GM23338 (cell line): Measurements from ENCODE around the gene C17orf50. TPM values are rescaled to one million over a fixed set of nuclear protein-coding genes. Genes with fewer than 3 reads are reported as not detected.

Experiments
- ATAC-seq: fragments of 200-7000 bp; cut with Tn5 transposase; 3 replicates; pipeline ENCODE4 v1.9.1; 2020
- DNase-seq: peaks from one replicate; pipeline ENCODE4 v3.0.0-alpha.2; 2015; ENCODE audit warnings: low spot score
- H2AFZ ChIP-seq: fragments of 200-600 bp; sonication (generic); 2 replicates; pipeline ENCODE4 v1.8.0; 2016; ENCODE audit warnings: antibody characterized with exemption, mild to moderate bottlenecking, moderate library complexity
- H3F3A ChIP-seq: fragments of 200-600 bp; sonication (generic); replicated peaks from 2 replicates; pipeline ENCODE4 v1.8.0; 2017; ENCODE audit warnings: antibody characterized with exemption, mixed run types, low read depth
- H3K27ac ChIP-seq: fragments of 200-600 bp; sonication (generic); 2 replicates; pipeline ENCODE4 v1.6.1; 2016; ENCODE audit warnings: low read depth
- H3K27me3 ChIP-seq: fragments of 200-600 bp; sonication (generic); 2 replicates; pipeline ENCODE4 v1.8.0; 2016; ENCODE audit warnings: mild to moderate bottlenecking, mixed run types, moderate library complexity; ENCODE audit not compliant: insufficient read depth
- H3K36me3 ChIP-seq: fragments of 200-600 bp; sonication (generic); 2 replicates; pipeline ENCODE4 v1.8.0; 2016; ENCODE audit warnings: mild to moderate bottlenecking; ENCODE audit not compliant: insufficient read depth
- H3K4me1 ChIP-seq: fragments of 200-600 bp; sonication (generic); 2 replicates; pipeline ENCODE4 v1.8.0; 2016; ENCODE audit warnings: mild to moderate bottlenecking, moderate library complexity; ENCODE audit not compliant: insufficient read depth
- H3K4me2 ChIP-seq: fragments of 200-600 bp; sonication (generic); 2 replicates; pipeline ENCODE4 v1.7.1; 2017; ENCODE audit warnings: mixed run types
- H3K4me3 ChIP-seq: fragments of 200-600 bp; sonication (generic); 2 replicates; pipeline ENCODE4 v1.6.1; 2016; ENCODE audit warnings: mixed run types
- H3K79me2 ChIP-seq: fragments of 200-600 bp; sonication (generic); replicated peaks from 2 replicates; pipeline ENCODE4 v1.8.0; 2017; ENCODE audit warnings: mild to moderate bottlenecking; ENCODE audit not compliant: insufficient read depth
- H3K9me2 ChIP-seq: fragments of 200-600 bp; sonication (generic); 2 replicates; pipeline ENCODE4 v1.8.0; 2017; ENCODE audit not compliant: insufficient read depth
- H4K20me1 ChIP-seq: fragments of 200-600 bp; sonication (generic); replicated peaks from 2 replicates; pipeline ENCODE4 v1.8.0; 2017; ENCODE audit warnings: mild to moderate bottlenecking; ENCODE audit not compliant: insufficient read depth
- H3K27ac Mint-ChIP-seq: 2 replicates; pipeline ENCODE4 v1.8.0; 2020; ENCODE audit warnings: inconsistent platforms, mild to moderate bottlenecking, moderate library complexity, mixed read lengths
- H3K27me3 Mint-ChIP-seq: 3 replicates; pipeline ENCODE4 v1.8.0; 2022; ENCODE audit warnings: low read depth, mild to moderate bottlenecking, moderate library complexity, mixed read lengths, inconsistent platforms; ENCODE audit not compliant: insufficient read depth, poor library complexity
- H3K36me3 Mint-ChIP-seq: 3 replicates; pipeline ENCODE4 v1.8.0; 2021; ENCODE audit warnings: low read depth, mild to moderate bottlenecking, inconsistent platforms, moderate library complexity, mixed read lengths
- H3K4me1 Mint-ChIP-seq: 3 replicates; pipeline ENCODE4 v1.8.0; 2020; ENCODE audit warnings: mild to moderate bottlenecking, inconsistent platforms, mixed read lengths
- H3K4me3 Mint-ChIP-seq: 3 replicates; pipeline ENCODE4 v1.8.0; 2021; ENCODE audit warnings: moderate library complexity, mild to moderate bottlenecking, inconsistent platforms, mixed read lengths
- H3K9me3 Mint-ChIP-seq: 3 replicates; pipeline ENCODE4 v1.8.0; 2020; ENCODE audit warnings: moderate library complexity, mild to moderate bottlenecking, inconsistent platforms, mixed read lengths
- CREB1 ChIP-seq: fragments of 250-450 bp; sonication (Bioruptor Pico); IDR thresholded peaks from 2 replicates; pipeline ENCODE4 v1.5.0; 2020; ENCODE audit warnings: low read depth, mild to moderate bottlenecking, moderate library complexity
- EZH2 ChIP-seq: fragments of 200-600 bp; sonication (generic); IDR thresholded peaks from one replicate; pipeline ENCODE4 v1.8.0; 2017; ENCODE audit warnings: antibody characterized with exemption, mild to moderate bottlenecking, low read depth; ENCODE audit not compliant: unreplicated experiment
- EZH2phosphoT487 ChIP-seq: fragments of 200-600 bp; sonication (generic); IDR thresholded peaks from one replicate; pipeline ENCODE4 v1.8.1; 2018; ENCODE audit warnings: antibody characterized with exemption; ENCODE audit not compliant: unreplicated experiment
- JUNB ChIP-seq: IDR thresholded peaks from one replicate; pipeline ENCODE4 v1.6.1; 2016; ENCODE audit warnings: antibody characterized with exemption; ENCODE audit not compliant: unreplicated experiment
- NANOG ChIP-seq: IDR thresholded peaks from 2 replicates; pipeline ENCODE4 v1.6.1; 2016; ENCODE audit warnings: antibody characterized with exemption, borderline replicate concordance
- POLR2AphosphoS5 ChIP-seq: IDR thresholded peaks from 2 replicates; pipeline ENCODE4 v1.6.1; 2016; ENCODE audit warnings: antibody characterized with exemption, low read depth
- STAT1 ChIP-seq: IDR thresholded peaks from one replicate; pipeline ENCODE4 v1.6.1; 2016; ENCODE audit warnings: antibody characterized with exemption; ENCODE audit not compliant: unreplicated experiment
- ZNF114 ChIP-seq: fragments of 250-450 bp; sonication (Bioruptor Pico); IDR thresholded peaks from 2 replicates; pipeline ENCODE4 v1.5.0; 2020; ENCODE audit warnings: mild to moderate bottlenecking, moderate library complexity
- ZNF331 ChIP-seq: fragments of 250-450 bp; sonication (Bioruptor Pico); IDR thresholded peaks from 2 replicates; pipeline ENCODE4 v1.5.0; 2020; ENCODE audit warnings: low read depth, mild to moderate bottlenecking, moderate library complexity
- polyA plus RNA-seq: library from polyadenylated mRNA; unstranded; fragments of >200 nt; fragmentation: Nextera tagmentation; extraction: Ambion mirVana; gene quantifications from 2 replicates; pipeline ENCODE4 v1.2.1, GENCODE V29; 2016
- total RNA-seq: library from RNA; depleted of rRNA; stranded (reverse); fragments of >200 nt; shearing (Covaris generic); gene quantifications from 2 replicates; pipeline ENCODE4 v1.2.3, GENCODE V29; 2014
- TF ChIP-seq, protein P1 (sequence below): IDR thresholded peaks from one replicate; pipeline ENCODE4 v1.6.1; 2018; ENCODE audit warnings: antibody characterized with exemption; ENCODE audit not compliant: unreplicated experiment
- TF ChIP-seq, protein P2 (sequence below): IDR thresholded peaks from 2 replicates; pipeline ENCODE4 v1.6.1; 2016; ENCODE audit warnings: antibody characterized with exemption
- TF ChIP-seq, protein P3 (sequence below), 2 experiments: fragments of 200-600 bp in 1 of 2; sonication (generic) in 1 of 2; conservative IDR thresholded peaks; 2 replicates each; pipeline versions ENCODE4 v1.5.1 to v1.6.1; 2016 to 2017; ENCODE audit warnings: antibody characterized with exemption in 2 of 2, low read depth in 2 of 2, mild to moderate bottlenecking in 2 of 2, moderate library complexity in 1 of 2

Gene C17orf50
- total and polyA plus RNA-seq, 2 experiments from 2014 or later = 0.74 to 1.6 TPM

DNA sequence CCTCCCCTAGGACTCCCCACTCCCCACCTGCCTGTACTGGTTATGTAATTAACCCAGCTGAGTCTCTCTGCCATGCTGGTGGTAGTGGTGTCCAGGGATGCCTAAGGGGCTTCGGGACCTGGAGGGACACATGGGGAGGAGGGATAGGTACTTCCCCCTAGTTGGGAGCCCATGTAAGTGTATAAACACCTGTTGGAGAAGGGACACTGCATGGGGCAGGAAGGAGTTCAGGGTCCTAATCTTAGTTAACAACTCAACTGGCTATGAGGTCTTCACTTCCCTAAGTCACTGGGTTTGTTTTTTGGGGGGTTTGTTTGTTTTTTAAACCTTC is 27.9 kb upstream of the C17orf50 start (continued):
- TF ChIP-seq, protein P1, sequence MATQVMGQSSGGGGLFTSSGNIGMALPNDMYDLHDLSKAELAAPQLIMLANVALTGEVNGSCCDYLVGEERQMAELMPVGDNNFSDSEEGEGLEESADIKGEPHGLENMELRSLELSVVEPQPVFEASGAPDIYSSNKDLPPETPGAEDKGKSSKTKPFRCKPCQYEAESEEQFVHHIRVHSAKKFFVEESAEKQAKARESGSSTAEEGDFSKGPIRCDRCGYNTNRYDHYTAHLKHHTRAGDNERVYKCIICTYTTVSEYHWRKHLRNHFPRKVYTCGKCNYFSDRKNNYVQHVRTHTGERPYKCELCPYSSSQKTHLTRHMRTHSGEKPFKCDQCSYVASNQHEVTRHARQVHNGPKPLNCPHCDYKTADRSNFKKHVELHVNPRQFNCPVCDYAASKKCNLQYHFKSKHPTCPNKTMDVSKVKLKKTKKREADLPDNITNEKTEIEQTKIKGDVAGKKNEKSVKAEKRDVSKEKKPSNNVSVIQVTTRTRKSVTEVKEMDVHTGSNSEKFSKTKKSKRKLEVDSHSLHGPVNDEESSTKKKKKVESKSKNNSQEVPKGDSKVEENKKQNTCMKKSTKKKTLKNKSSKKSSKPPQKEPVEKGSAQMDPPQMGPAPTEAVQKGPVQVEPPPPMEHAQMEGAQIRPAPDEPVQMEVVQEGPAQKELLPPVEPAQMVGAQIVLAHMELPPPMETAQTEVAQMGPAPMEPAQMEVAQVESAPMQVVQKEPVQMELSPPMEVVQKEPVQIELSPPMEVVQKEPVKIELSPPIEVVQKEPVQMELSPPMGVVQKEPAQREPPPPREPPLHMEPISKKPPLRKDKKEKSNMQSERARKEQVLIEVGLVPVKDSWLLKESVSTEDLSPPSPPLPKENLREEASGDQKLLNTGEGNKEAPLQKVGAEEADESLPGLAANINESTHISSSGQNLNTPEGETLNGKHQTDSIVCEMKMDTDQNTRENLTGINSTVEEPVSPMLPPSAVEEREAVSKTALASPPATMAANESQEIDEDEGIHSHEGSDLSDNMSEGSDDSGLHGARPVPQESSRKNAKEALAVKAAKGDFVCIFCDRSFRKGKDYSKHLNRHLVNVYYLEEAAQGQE = no peak
- TF ChIP-seq ZNF331 (CRISPR knock-in tag) (no peak), JUNB (no peak), CREB1 (CRISPR knock-in tag) (no peak)
- TF ChIP-seq, protein P2, sequence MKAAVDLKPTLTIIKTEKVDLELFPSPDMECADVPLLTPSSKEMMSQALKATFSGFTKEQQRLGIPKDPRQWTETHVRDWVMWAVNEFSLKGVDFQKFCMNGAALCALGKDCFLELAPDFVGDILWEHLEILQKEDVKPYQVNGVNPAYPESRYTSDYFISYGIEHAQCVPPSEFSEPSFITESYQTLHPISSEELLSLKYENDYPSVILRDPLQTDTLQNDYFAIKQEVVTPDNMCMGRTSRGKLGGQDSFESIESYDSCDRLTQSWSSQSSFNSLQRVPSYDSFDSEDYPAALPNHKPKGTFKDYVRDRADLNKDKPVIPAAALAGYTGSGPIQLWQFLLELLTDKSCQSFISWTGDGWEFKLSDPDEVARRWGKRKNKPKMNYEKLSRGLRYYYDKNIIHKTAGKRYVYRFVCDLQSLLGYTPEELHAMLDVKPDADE = no peak
- TF ChIP-seq, protein P3, sequence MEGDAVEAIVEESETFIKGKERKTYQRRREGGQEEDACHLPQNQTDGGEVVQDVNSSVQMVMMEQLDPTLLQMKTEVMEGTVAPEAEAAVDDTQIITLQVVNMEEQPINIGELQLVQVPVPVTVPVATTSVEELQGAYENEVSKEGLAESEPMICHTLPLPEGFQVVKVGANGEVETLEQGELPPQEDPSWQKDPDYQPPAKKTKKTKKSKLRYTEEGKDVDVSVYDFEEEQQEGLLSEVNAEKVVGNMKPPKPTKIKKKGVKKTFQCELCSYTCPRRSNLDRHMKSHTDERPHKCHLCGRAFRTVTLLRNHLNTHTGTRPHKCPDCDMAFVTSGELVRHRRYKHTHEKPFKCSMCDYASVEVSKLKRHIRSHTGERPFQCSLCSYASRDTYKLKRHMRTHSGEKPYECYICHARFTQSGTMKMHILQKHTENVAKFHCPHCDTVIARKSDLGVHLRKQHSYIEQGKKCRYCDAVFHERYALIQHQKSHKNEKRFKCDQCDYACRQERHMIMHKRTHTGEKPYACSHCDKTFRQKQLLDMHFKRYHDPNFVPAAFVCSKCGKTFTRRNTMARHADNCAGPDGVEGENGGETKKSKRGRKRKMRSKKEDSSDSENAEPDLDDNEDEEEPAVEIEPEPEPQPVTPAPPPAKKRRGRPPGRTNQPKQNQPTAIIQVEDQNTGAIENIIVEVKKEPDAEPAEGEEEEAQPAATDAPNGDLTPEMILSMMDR (conservative IDR thresholded peaks at IDR 0.05; ENCODE audit: low read depth in 2 of 2) = no peak

DNA sequence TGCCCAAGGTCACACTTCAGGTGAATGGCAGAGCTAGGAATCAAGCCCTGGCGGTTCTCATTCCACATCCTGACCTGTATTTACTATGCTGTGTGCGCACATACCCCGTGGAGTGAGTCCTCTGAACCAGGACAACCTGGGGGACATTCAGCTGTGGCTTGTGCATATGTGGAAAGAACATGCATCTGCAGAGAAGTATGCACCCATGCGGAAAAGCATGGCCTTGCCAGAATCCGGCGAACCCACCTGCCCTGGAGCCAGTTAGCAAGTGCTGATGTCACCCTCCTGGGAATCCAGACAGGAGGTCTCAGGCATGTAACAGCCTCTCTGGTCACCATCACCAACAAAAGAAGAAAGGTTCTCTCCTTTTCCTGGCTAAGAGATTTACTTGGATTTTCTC is 27.3 kb upstream of the C17orf50 start:
- H3K4me3 ChIP-seq = no peak overlapping the region
- H3K9me3 Mint-ChIP-seq = no peaks in the 10 kb centered on the region
- peaks cover 15% of the 10 kb centered on the region for H3K27me3 Mint-ChIP-seq
- peaks cover 26% of the 10 kb centered on the region for H3K4me1 ChIP-seq
- no peak overlapping the region for H2AFZ ChIP-seq
- no peaks in the 10 kb centered on the region; the same call in 1 of the 2 replicates for H4K20me1 ChIP-seq
- no peaks in the 10 kb centered on the region for H3K9me2 ChIP-seq
- H3K36me3 Mint-ChIP-seq = no peaks in the 10 kb centered on the region; the same call in 2 of the 3 replicates
- H3F3A ChIP-seq = 0 out of 2 replicates have a peak, but pooled peaks cover 3% of the 10 kb centered on the region
- no peak overlapping the region for H3K27ac Mint-ChIP-seq
- no peak overlapping the region for H3K27ac ChIP-seq
- no peak for DNase-seq
- ATAC-seq = no peak
- peak overlapping the region; percentile 91; the same call in 1 of the 3 replicates for H3K4me3 Mint-ChIP-seq
- H3K27me3 ChIP-seq = peaks cover 19% of the 10 kb centered on the region
- peaks cover 30% of the 10 kb centered on the region for H3K4me1 Mint-ChIP-seq
- no peak overlapping the region for H3K4me2 ChIP-seq
- no peaks in the 10 kb centered on the region for H3K36me3 ChIP-seq
- no peaks in the 10 kb centered on the region for H3K79me2 ChIP-seq
- TF ChIP-seq ZNF114 (CRISPR knock-in tag) (no peak), POLR2AphosphoS5 (no peak), NANOG (no peak), EZH2 (no peak), JUNB (no peak), STAT1 (no peak), ZNF331 (CRISPR knock-in tag) (no peak), CREB1 (CRISPR knock-in tag) (no peak), EZH2phosphoT487 (no peak)
- TF ChIP-seq, protein P2 = no peak
- TF ChIP-seq, protein P3 (conservative IDR thresholded peaks at IDR 0.05; ENCODE audit: low read depth in 2 of 2) = no peak
- TF ChIP-seq, protein P1 = no peak
